Pancreas (tissue), 10 donors: ENCODE data around the gene EID1. TPM values are rescaled to one million over a fixed set of nuclear protein-coding genes. Genes with fewer than 3 reads are reported as not detected.
A peak's percentile ranks its signal among the peaks of the same experiment; 100 is the strongest.

Source experiments
- ATAC-seq, 4 donors: fragments of 200-7000 bp; cut with Tn5 transposase; one replicate each; pipeline versions ENCODE4 v1.8.0 to v1.9.1; 2020; ENCODE audit warnings: mild to moderate bottlenecking in 4 of 4, moderate library complexity in 4 of 4
- DNase-seq, 6 donors: peaks; one replicate each; pipeline ENCODE4 v3.0.0-alpha.2; 2020
- FAIRE-seq: peaks from 2 replicates; lab custom pipeline; 2012; peaks lifted over from hg19 to GRCh38; lab: Jason Lieb, UNC
- H3K27ac ChIP-seq, 4 donors: fragments of 200-600 bp; sonication (generic); 1 replicate in 3 of 4; 2 replicates in 1 of 4; pipeline versions ENCODE4 v1.5.0 to v1.8.0; 2020
- H3K27me3 ChIP-seq, 4 donors: fragments of 200-600 bp; one replicate each; pipeline ENCODE4 v1.8.0; 2021
- H3K36me3 ChIP-seq, 3 donors: fragments of 200-600 bp; sonication (generic) in 1 of 3; one replicate each; pipeline versions ENCODE4 v1.5.0 to v1.8.0; 2020 to 2021
- H3K4me1 ChIP-seq, 3 donors: fragments of 200-600 bp; one replicate each; pipeline ENCODE4 v1.8.0; 2021
- H3K4me3 ChIP-seq, 4 donors: fragments of 200-600 bp; sonication (generic) in 2 of 4; one replicate each; pipeline versions ENCODE4 v1.5.0 to v1.8.0; 2020 to 2021
- H3K9me3 ChIP-seq, 4 donors: fragments of 200-600 bp; one replicate each; pipeline ENCODE4 v1.8.0; 2021
- CTCF ChIP-seq, 4 donors: fragments of 200-600 bp; sonication (generic) in 3 of 4; IDR thresholded peaks; one replicate each; pipeline versions ENCODE4 v1.5.0 to v1.8.0; 2021; ENCODE audit warnings: antibody characterized with exemption in 4 of 4
- WGBS, 2 donors: extraction: QIAGEN DNeasy Blood & Tissue Kit; methylation state at CpG; one replicate each; pipeline ENCODE4 v1.1.7; 2013; 5-methylcytosine and 5-hydroxymethylcytosine counted together
- intact Hi-C, 3 donors: fragments of 100-400 bp; cut with DNase I; formaldehyde crosslinking; loops; one replicate each; pipeline versions ENCODE4 v1.11.1 to v1.14.2; 2022
- polyA plus RNA-seq, 2 donors: library from polyadenylated mRNA; stranded (reverse); fragments of 200-250 nt; gene quantifications; one replicate each; pipeline ENCODE4 v1.2.3, GENCODE V29; 2013
- total RNA-seq, 6 donors: library from RNA; stranded (reverse); fragmentation: NEBNext Ultra II Directional in 4 of 6; extraction: Animal tissue kit (Norgen Biotek cat#: 25700) in 4 of 6; gene quantifications; one replicate each; pipeline versions ENCODE4 v1.2.1 to v1.2.4, GENCODE V29; 2021 to 2023
- donor health status: healthy with polysubstance abuse.
- donor health status: DM: no; HTN: no; CAD: no; lungs with moderate emphysema.
- donor health status: DM: no; HTN: no; CAD: no.
- donor health status: control.
- donor health status: control.
- donor health status: Bipolar disorder and iron deficiency.
- donor health status: DM: yes; HTN: yes; CAD: no.
- donor health status: DM: no; HTN: no; CAD: no.
- donor health status: DM: no; HTN: no; CAD: no.
- donor health status: DM: yes; HTN: yes; CAD: no.

EID1 gene
- total and polyA plus RNA-seq, 8 donors, result 26.5 to 96.3 (median 42.8) TPM

- Histone ChIP-seq H3K4me3 (no peak overlapping the region), H3K27ac (no peak overlapping the region), H3K9me3 (no peaks in the 10 kb centered on the region), H3K36me3 (no peaks in the 10 kb centered on the region), H3K4me1 (no peaks in the 10 kb centered on the region), H3K27me3 (no peaks in the 10 kb centered on the region)
- DNase-seq, result no peak
- FAIRE-seq, result no peak
- WGBS, 2 donors, result 75 to 85% methylated on average over 2 of the region's 2 CpGs
- no peak for ATAC-seq
- TF ChIP-seq CTCF (IDR thresholded peaks at IDR 0.05), result no peak
- intact Hi-C loops, result no loop called here
Observed at GRCh38 chr15:48859426-48859825, 18.5 kb upstream of the EID1 start.

- peaks cover 0 to 6% (median 0%) of the 10 kb centered on the region in 3 donors for H3K4me1 ChIP-seq
- peak; percentile 46 to 77 (median 73) for TF ChIP-seq CTCF (IDR thresholded peaks at IDR 0.05)
- no peaks in the 10 kb centered on the region for H3K9me3 ChIP-seq
- no peaks in the 10 kb centered on the region for H3K36me3 ChIP-seq
- DNase-seq (peak in 2 of 6 donors; percentile 30 to 39), ATAC-seq (peak; percentile 66 to 88 (median 84)), FAIRE-seq (peak; percentile 96)
- WGBS, 2 donors, result 1 to 6% methylated on average over 1 of the region's 1 CpG
- H3K4me3 ChIP-seq, result no peak overlapping the region
- intact Hi-C loops, result no loop called here
- no peaks in the 10 kb centered on the region for H3K27me3 ChIP-seq
- H3K27ac ChIP-seq, result no peak overlapping the region
Observed at GRCh38 chr15:48861813-48862431, 16.0 kb upstream of the EID1 start.

- FAIRE-seq (no peak), ATAC-seq (peak in 1 of 4 donors; percentile 21), DNase-seq (no peak)
- Histone ChIP-seq H3K9me3 (no peaks in the 10 kb centered on the region), H3K36me3 (no peaks in the 10 kb centered on the region), H3K27me3 (no peaks in the 10 kb centered on the region), H3K4me1 (peaks cover 0 to 6% (median 0%) of the 10 kb centered on the region in 3 donors), H3K4me3 (no peak overlapping the region), H3K27ac (no peak overlapping the region)
- TF ChIP-seq CTCF (IDR thresholded peaks at IDR 0.05), result no peak
- 85 to 95% methylated on average over 1 of the region's 1 CpG for WGBS, 2 donors
- intact Hi-C loops, result no loop called here
Observed at GRCh38 chr15:48862705-48863104, 15.2 kb upstream of the EID1 start.

- no peaks in the 10 kb centered on the region for H3K27me3 ChIP-seq
- TF ChIP-seq CTCF (IDR thresholded peaks at IDR 0.05), result no peak
- DNase-seq (no peak), ATAC-seq (peak; percentile 29 to 69 (median 33)), FAIRE-seq (no peak)
- intact Hi-C loops, result no loop called here
- H3K4me3 ChIP-seq, result no peak overlapping the region
- H3K9me3 ChIP-seq, result no peaks in the 10 kb centered on the region
- 36 to 41% methylated on average over 3 of the region's 3 CpGs for WGBS, 2 donors
- peaks cover 0 to 6% (median 0%) of the 10 kb centered on the region in 3 donors for H3K4me1 ChIP-seq
- no peaks in the 10 kb centered on the region for H3K36me3 ChIP-seq
- no peak overlapping the region for H3K27ac ChIP-seq
Observed at GRCh38 chr15:48865370-48866079, 12.4 kb upstream of the EID1 start.

GRCh38 chr15:48866141-48866563 lies 11.8 kb upstream of the EID1 start:
- FAIRE-seq (no peak), ATAC-seq (no peak), DNase-seq (no peak)
- TF ChIP-seq CTCF (IDR thresholded peaks at IDR 0.05), result no peak
- H3K4me1 ChIP-seq, result peaks cover 0 to 6% (median 0%) of the 10 kb centered on the region in 3 donors
- no peak overlapping the region for H3K27ac ChIP-seq
- H3K36me3 ChIP-seq, result no peaks in the 10 kb centered on the region
- H3K4me3 ChIP-seq, result no peak overlapping the region
- H3K9me3 ChIP-seq, result no peaks in the 10 kb centered on the region
- no peaks in the 10 kb centered on the region for H3K27me3 ChIP-seq
- intact Hi-C loops, result no loop called here
- WGBS, 2 donors, result 48 to 72% methylated on average over 2 of the region's 2 CpGs
